Dermis microvascular lymphatic vessel endothelial cell (primary cell): Measurements from ENCODE around the gene LRFN3. TPM values are rescaled to one million over a fixed set of nuclear protein-coding genes. Genes with fewer than 3 reads are reported as not detected.
"Not testable (repeated sequence)": the region's sequence is repeated elsewhere in the genome, so short reads cannot be mapped to it uniquely, and the experiment has no call there.

Experiments used
- DNase-seq, 2 donors: peaks; one replicate each; pipeline versions ENCODE4 v3.0.0 to v3.0.0-alpha.2; 2010; ENCODE audit warnings: low read depth in 2 of 2
- total RNA-seq: library from RNA; depleted of rRNA; stranded (reverse); fragments of >200 nt; gene quantifications from 2 replicates; pipeline ENCODE4 v1.2.1, GENCODE V29; 2014

LRFN3 gene, protein sequence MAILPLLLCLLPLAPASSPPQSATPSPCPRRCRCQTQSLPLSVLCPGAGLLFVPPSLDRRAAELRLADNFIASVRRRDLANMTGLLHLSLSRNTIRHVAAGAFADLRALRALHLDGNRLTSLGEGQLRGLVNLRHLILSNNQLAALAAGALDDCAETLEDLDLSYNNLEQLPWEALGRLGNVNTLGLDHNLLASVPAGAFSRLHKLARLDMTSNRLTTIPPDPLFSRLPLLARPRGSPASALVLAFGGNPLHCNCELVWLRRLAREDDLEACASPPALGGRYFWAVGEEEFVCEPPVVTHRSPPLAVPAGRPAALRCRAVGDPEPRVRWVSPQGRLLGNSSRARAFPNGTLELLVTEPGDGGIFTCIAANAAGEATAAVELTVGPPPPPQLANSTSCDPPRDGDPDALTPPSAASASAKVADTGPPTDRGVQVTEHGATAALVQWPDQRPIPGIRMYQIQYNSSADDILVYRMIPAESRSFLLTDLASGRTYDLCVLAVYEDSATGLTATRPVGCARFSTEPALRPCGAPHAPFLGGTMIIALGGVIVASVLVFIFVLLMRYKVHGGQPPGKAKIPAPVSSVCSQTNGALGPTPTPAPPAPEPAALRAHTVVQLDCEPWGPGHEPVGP
- 0.77 and 2.9 TPM in 2 replicates for total RNA-seq

- DNase-seq: peak; percentile 32 to 78
Measured at GRCh38 chr19:35935911-35936737, at the start of gene LRFN3. Gene LRFN3, plus strand, starts transcription at chr19:35936374. Its CDS starts 3,052 bp downstream, at chr19:35939426.

GRCh38 chr19:35887197-35887596, 49.0 kb upstream of the LRFN3 start:
- DNase-seq: no peak

DNA sequence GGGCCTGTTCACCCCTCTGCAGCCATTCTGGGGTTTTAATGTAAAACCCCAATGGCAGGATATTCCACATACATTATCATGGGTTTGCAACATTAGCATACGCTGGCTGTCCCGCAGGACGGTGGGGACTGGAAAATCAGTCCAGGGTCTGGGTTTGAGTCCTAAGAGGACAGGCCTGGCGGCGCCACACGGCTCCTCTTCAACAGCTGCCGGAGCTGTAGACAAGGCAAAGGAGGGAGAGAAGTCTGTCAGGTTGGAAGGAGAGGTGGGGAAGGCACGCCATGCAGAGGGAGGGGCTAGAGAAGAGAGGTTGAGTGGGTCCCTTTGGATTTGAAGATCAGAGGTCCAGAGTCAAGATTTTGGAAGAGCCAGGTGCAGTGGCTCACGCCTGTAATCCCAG, 47.8 kb upstream of the LRFN3 start:
- DNase-seq: no peak

DNA sequence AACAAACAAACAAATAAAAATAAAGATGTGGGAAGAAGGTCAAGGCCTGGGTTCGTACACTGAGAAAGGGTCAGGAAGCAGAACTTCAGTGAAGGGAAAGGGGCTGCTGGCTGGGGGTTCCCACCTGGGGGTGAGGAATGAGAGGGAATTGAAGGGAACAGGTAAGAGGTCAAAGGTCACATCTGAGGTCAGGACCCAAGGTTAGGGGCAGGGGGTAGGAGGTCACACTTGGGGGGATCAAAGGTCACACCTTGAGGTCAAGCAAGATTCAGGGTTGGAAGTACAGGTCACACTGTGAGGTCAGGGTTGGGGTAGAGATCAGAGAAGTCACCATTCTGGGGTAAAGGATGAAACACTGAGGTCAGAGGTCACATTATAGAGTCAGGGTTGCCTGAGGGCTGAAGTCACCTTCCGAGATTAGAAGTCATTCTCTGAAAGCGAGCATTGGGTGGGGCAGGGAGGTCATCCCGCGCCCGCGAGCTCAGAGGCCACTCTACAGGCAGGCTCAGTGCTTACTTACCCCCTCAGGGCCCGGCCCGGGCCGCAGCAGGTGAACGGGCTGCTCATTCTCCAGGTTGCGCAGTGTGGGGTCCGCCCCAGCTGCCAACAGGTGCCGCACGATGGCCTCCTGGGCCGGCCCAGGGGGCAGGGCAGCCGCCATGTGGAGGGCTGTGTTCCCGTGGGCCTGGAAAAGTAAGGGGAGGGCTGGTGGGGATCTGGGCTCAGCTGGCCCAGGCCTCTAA, 46.6 kb upstream of the LRFN3 start:
- no peak for DNase-seq

GRCh38 chr19:35890113-35890650, 46.0 kb upstream of the LRFN3 start:
- DNase-seq: no peak

- DNase-seq: not testable (repeated sequence)
Measured at GRCh38 chr19:35891819-35892218, 44.4 kb upstream of the LRFN3 start.

- DNase-seq: no peak
Measured at GRCh38 chr19:35894342-35894741, 41.8 kb upstream of the LRFN3 start.

DNA sequence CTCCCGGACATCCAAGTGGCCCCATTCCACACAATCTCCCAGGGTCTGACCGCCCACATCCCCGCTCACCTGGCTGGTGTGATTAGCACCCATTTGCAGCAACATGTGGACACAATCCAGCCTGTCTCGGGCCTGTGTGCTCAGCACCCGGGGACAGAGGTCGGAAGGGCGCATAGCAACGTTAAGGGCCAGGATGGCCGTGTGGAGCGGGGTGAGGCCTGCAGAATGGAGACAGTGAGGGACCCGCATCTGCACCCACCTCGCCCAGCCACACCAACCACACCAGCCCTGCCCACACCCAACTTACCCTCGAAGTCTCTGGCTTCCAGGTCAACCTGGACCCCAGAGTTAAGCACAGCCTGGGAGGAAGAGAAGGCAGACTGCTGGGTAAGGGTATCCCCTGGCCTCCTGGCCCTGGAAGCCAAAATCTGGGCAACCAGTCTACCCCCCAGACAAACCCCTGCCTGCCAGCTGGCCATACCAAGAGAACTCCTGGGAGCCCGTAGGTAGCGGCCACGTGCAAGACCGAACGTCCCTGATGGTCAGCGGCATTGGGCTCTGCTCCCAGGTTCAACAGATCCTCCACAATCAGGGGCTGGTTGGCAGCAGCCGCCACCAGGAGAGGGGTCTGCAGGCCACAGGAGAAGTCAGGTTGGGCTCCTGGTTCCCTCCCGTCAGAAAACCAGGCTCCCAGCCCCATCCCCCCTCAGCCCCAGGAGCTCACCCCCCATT, 40.1 kb upstream of the LRFN3 start:
- DNase-seq: no peak

DNA sequence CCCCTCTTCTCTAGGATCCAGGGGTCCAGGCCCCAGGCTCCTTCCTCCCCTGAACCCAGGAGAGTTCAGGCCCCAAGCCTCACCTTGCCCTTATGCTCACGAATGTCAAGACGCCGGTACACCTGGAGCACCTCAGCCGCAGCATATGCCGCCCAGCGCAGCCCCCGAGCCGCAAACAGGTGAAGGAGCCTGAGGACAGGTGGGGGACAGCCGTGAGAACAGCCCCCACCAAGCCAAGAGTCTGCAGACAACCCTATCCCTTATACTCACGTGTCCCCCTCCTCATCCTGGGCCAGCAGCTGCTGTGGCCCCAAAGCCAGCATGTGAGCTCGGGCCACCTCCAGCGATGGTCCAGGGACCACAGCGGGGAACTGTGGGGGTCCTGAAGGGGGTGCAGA, 39.5 kb upstream of the LRFN3 start:
- no peak for DNase-seq

DNA sequence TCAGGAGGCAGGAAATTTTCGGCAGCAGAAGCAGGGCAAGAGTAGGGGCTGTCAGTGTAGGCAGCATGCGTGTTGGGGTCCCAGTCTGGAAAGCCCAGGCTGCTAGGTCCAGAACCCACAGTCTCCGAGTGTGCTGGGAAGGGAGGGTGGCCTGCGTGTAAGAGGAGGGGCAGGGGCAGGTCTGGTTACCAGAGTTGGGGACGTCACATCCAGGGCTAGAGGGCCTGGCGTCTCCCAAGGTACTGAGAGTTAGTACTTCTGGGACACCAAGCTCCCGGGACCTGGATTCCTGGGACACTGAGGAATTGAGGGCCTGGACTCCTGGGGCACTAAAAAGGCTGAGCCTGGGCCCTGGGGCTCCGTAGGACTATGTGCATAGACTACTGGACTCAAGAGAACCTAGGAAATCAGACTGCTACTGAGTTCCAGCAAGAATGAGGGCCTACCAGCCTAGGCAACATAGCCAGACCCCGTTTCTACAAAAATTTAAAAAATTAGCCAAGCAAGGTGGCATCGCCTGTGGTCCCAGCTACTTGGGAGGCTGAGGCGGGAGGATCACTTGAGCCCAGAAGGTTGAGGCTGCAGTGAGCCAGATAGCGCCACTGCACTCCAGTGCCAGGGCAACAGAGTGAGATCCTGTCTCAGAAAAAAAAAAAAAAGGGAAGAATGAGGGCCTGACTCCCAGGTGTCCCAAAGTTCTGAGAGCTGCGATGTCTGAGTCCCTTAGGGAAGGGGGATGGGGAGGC, 38.3 kb upstream of the LRFN3 start:
- no peak for DNase-seq

- no peak for DNase-seq
Measured at GRCh38 chr19:35898499-35898809, 37.7 kb upstream of the LRFN3 start.

- peak; percentile 74 to 86 for DNase-seq
Measured at GRCh38 chr19:35899547-35900214, 36.5 kb upstream of the LRFN3 start.

DNA sequence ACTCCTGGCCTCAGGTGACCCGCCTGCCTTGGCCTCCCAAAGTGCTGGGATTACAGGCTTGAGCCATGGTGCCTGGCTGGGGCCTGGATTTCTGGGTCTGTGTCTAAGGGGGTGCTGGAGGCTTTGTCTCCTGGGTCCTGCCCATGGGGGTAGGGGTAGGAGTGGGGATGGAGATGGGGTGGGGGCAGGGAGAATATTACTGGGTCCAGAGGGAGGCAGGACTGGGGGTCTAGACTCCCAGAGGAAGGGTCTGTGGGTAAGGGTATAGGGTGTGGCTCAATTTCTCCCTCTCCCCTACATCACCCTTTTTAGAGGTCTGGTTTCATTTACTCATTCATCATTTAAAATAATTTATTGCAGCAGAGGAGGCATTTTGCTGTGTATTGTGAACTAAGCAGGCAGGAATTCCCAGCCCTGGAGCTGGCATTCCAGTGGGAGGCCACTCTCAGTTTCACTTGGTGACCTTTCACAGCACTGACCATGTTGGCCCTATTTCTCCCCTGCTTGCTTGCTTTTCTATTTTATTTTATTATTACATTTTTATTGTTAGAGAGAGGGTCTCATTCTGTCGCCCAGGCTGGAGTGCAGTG, 35.0 kb upstream of the LRFN3 start:
- no peak for DNase-seq

- DNase-seq: no peak
Measured at GRCh38 chr19:35901854-35902661, 34.1 kb upstream of the LRFN3 start, which contains the start of gene HCST. Gene HCST, plus strand, starts transcription at chr19:35902529. Its CDS starts 65 bp downstream, at chr19:35902594.

GRCh38 chr19:35902870-35903475, 33.2 kb upstream of the LRFN3 start:
- DNase-seq: no peak

- peak in 1 of 2 donors; percentile 36 for DNase-seq
Measured at GRCh38 chr19:35903550-35904179, 32.5 kb upstream of the LRFN3 start.
